ENCODE data around the gene KCNQ5.

Gene KCNQ5

DNA sequence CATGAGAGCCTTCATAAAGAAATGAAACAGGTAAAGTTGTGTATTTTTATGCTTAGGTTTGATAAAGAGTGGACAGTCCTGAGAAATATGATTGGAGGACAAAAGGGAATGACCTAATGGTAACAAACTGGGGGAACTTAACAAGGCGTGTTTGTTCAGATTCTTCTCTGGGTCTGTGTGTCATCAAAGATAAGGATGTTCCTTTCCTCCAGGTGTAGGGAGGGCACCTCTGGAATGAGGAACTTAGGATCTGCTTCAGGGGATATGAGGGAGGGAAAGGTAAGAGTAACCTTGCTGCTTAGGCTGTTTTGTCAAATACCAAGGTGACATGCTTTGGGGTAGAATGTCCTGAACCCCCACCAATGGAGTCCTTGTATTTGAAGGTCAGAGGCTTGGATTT is 291.9 kb downstream of the KCNQ5 start:
- no peaks in the 10 kb centered on the region for H3K4me1 ChIP-seq (ENCODE audit: insufficient read depth, low read length)
- no peak overlapping the region for H2AFZ ChIP-seq (ENCODE audit: low read depth, low read length)
- H3K36me3 ChIP-seq (ENCODE audit: insufficient read depth, low read length) = no peaks in the 10 kb centered on the region
- H3K9me3 ChIP-seq (ENCODE audit: low read length) = no peaks in the 10 kb centered on the region
- no peak overlapping the region for H3K4me3 ChIP-seq (ENCODE audit: low read length)
- H3K27me3 ChIP-seq (ENCODE audit: insufficient read depth, low read length) = no peaks in the 10 kb centered on the region

DNA sequence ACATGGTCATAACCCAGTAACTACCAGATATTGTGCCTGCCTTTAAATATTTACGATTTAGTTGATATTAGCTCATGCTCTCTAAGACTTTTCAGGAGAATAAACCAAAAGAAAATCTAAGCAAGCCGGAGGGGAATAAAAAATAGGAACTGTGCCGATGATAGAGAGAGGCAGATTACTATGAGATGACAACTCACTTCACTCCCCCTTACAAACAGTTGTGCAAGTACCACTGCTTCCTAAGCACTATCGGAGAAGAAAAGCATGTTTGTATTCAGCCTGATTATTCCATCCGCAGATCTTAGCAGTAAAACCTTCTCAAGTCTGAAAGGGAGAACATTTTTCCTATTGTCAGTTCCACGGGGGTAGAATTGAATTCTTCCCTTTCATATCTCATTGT is 294.4 kb downstream of the KCNQ5 start:
- no peaks in the 10 kb centered on the region for H3K36me3 ChIP-seq (ENCODE audit: insufficient read depth, low read length)
- no peak overlapping the region for H3K4me3 ChIP-seq (ENCODE audit: low read length)
- H2AFZ ChIP-seq (ENCODE audit: low read depth, low read length) = no peak overlapping the region
- no peaks in the 10 kb centered on the region for H3K27me3 ChIP-seq (ENCODE audit: insufficient read depth, low read length)
- no peaks in the 10 kb centered on the region for H3K9me3 ChIP-seq (ENCODE audit: low read length)
- H3K4me1 ChIP-seq (ENCODE audit: insufficient read depth, low read length) = no peaks in the 10 kb centered on the region

DNA sequence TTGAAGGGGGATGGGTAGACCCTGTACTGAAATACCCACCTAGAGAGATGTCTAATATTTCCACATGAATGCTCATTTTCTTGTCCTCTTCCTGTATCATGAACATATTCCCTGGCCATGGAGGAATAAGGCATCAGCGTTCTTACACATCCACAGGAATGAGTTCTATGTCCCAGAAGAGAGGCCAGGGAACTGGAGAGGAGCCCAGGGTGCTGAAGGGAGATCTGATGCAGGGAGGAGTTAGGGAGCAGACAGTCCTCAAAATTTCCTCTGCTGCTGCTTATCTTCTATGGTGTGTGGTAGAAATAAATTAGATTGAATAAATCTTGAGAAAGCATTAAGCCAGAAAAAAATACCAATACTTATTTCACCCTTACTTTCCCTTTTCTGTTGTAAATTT is 295.0 kb downstream of the KCNQ5 start:
- Histone ChIP-seq H3K36me3 (ENCODE audit: insufficient read depth, low read length) (no peaks in the 10 kb centered on the region), H3K27me3 (ENCODE audit: insufficient read depth, low read length) (no peaks in the 10 kb centered on the region), H3K4me1 (ENCODE audit: insufficient read depth, low read length) (no peaks in the 10 kb centered on the region), H3K9me3 (ENCODE audit: low read length) (no peaks in the 10 kb centered on the region), H3K4me3 (ENCODE audit: low read length) (no peak overlapping the region), H2AFZ (ENCODE audit: low read depth, low read length) (no peak overlapping the region)

DNA sequence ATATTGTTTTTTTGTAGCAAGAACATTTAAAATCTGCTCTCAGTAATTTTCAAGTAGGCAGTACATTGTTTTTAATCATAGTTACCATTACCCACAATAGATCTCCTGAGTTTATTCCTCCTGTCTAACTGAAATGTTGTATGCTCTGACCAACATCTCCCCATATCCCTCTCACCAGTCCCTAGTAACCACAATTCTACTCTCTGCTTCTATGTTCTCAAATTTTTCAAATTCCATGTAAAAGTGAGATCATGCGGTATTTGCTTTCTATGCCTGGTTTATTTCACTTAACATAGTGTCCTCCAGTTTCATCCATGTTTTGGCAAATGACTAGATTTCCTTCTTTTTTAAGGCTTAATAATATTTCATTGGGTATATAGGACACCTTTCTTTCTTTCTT is 300.5 kb downstream of the KCNQ5 start:
- Histone ChIP-seq H3K36me3 (ENCODE audit: insufficient read depth, low read length) (no peaks in the 10 kb centered on the region), H3K4me3 (ENCODE audit: low read length) (no peak overlapping the region), H3K9me3 (ENCODE audit: low read length) (no peaks in the 10 kb centered on the region), H3K4me1 (ENCODE audit: insufficient read depth, low read length) (no peaks in the 10 kb centered on the region), H3K27me3 (ENCODE audit: insufficient read depth, low read length) (no peaks in the 10 kb centered on the region), H2AFZ (ENCODE audit: low read depth, low read length) (no peak overlapping the region)

DNA sequence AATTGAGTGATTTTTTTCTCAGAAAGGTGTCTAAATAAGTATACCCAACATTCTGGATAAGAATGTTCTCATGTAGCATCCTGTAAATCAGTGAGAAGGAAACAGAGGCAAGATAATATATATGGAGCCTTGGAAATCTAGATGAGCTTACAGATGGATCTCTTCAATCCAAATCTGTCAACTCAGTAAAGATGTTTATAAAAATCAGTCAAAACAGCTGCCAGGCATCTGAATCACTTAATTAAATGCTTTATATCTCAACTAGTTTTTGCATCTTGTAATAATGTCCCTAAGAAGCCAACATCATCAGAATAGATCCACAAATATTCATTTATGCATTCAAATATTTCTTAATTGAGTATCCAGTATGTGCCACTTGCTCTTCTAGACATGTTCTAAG is 303.3 kb downstream of the KCNQ5 start:
- Histone ChIP-seq H2AFZ (ENCODE audit: low read depth, low read length) (no peak overlapping the region), H3K4me3 (ENCODE audit: low read length) (no peak overlapping the region), H3K27me3 (ENCODE audit: insufficient read depth, low read length) (no peaks in the 10 kb centered on the region), H3K9me3 (ENCODE audit: low read length) (no peaks in the 10 kb centered on the region), H3K4me1 (ENCODE audit: insufficient read depth, low read length) (no peaks in the 10 kb centered on the region), H3K36me3 (ENCODE audit: insufficient read depth, low read length) (no peaks in the 10 kb centered on the region)

DNA sequence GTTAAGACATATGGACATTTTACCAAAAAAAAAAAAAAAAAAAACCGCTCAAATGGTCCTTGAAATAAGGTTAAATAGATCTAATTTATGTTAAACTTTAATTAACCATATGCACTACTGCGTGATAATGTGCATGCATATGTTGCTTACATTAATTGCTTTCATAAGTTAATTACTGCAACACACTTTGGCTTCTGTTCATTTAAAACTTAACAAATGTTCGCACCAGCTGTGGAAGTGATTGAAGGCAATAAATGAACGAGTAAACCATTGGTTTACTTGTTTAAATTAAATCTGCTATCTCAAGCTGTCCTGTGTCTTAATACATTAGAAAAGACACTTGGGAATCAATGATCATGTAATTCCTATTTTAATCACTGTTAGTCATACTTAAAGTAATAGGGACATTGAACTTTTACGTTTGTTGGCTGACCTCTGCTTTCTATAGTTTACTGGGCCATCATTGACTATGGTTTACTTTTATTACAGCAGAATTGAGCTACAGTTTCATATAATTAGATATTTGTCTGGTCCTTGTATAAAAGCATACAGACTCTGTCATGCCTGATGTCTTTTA is 308.8 kb downstream of the KCNQ5 start:
- Histone ChIP-seq H3K4me3 (ENCODE audit: low read length) (no peak overlapping the region), H3K36me3 (ENCODE audit: insufficient read depth, low read length) (no peaks in the 10 kb centered on the region), H3K4me1 (ENCODE audit: insufficient read depth, low read length) (no peaks in the 10 kb centered on the region), H2AFZ (ENCODE audit: low read depth, low read length) (no peak overlapping the region), H3K27me3 (ENCODE audit: insufficient read depth, low read length) (no peaks in the 10 kb centered on the region), H3K9me3 (ENCODE audit: low read length) (no peaks in the 10 kb centered on the region)

DNA sequence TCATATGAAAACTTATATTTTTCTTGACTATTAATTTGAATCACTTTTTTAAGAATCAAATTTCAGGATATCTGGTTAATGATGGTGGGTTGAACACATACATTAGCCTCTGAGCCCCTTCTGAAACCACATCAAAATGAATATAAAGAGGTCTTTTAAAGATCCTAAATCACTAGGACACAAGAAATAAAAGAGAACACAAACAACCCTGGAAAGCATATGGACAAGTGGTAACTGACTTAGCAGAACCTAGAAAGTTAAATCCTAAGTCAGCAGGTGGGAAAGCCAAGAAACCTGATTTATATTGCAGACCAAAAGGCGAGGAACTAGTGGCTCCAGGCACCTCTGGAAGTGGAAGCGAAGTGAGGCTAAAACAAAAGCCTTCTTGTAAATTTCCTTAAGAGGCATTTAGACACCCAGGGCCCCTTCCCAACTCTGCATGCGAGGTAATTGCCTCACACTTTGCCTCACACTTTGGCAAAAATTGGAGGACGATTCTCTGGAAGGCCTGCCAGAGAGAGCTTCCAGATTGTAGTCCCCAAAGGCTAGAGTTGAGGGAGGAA is 309.5 kb downstream of the KCNQ5 start:
- Histone ChIP-seq H3K4me1 (ENCODE audit: insufficient read depth, low read length) (no peaks in the 10 kb centered on the region), H3K4me3 (ENCODE audit: low read length) (no peak overlapping the region), H3K36me3 (ENCODE audit: insufficient read depth, low read length) (no peaks in the 10 kb centered on the region), H2AFZ (ENCODE audit: low read depth, low read length) (no peak overlapping the region), H3K9me3 (ENCODE audit: low read length) (no peaks in the 10 kb centered on the region), H3K27me3 (ENCODE audit: insufficient read depth, low read length) (no peaks in the 10 kb centered on the region)

DNA sequence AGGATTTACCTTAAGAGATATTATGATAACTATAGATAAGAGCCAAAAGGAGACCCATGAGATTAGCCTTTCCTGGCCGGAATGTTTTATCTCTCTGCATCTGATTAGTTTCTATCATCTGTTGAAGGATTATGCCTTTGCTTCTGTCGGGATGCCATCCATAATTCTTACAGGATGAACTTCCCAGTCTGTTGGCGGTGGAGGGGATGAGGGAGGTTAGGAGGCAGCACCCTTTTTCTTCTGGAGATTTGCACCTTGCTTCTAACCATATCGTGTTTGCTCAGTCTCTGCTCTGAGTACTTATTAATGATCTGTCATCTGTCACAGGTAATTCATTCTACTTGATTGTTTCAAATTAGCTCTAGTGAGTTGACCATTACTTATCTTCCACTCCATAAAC is 311.4 kb downstream of the KCNQ5 start:
- H3K36me3 ChIP-seq (ENCODE audit: insufficient read depth, low read length) = no peaks in the 10 kb centered on the region
- no peaks in the 10 kb centered on the region for H3K4me1 ChIP-seq (ENCODE audit: insufficient read depth, low read length)
- H3K27me3 ChIP-seq (ENCODE audit: insufficient read depth, low read length) = no peaks in the 10 kb centered on the region
- H3K4me3 ChIP-seq (ENCODE audit: low read length) = no peak overlapping the region
- H3K9me3 ChIP-seq (ENCODE audit: low read length) = no peaks in the 10 kb centered on the region
- no peak overlapping the region for H2AFZ ChIP-seq (ENCODE audit: low read depth, low read length)

DNA sequence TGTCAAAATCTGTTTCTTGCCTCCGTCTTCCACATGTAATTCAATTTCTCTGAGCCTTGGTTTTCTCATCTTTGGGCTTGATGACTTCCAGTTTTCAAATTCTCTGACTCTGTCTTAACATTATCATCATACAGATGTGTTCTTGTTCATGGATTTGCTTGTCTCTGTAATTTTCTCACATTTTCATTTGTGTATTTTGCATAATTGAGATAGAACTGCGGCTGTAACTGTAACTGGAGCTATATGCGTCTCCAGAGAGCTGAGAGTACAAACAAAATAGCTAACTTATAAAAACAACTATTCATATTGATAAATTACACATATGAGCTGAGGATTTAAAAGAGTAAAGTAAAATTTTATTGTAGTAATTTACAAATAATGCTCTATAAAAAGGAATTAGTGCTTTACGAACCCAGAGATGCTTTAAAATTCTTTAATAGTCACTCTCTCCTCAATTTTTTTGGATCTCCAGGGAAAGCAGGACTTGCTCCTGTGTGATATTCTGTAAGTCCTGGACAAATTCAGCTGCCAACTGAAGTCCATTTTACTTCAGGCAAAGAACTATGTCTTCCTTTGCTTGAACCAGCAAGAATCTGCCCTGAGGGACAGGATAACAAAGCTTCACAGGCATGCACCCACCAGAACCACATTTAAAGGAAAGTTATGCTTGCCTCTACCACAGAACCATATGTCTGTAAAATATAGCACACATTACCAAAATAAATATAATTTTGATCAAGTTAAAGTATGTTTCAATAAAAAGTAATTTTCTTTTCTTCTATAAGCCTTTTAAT is 315.1 kb downstream of the KCNQ5 start:
- Histone ChIP-seq H3K36me3 (ENCODE audit: insufficient read depth, low read length) (no peaks in the 10 kb centered on the region), H3K9me3 (ENCODE audit: low read length) (no peaks in the 10 kb centered on the region), H2AFZ (ENCODE audit: low read depth, low read length) (no peak overlapping the region), H3K4me3 (ENCODE audit: low read length) (no peak overlapping the region), H3K27me3 (ENCODE audit: insufficient read depth, low read length) (no peaks in the 10 kb centered on the region), H3K4me1 (ENCODE audit: insufficient read depth, low read length) (no peaks in the 10 kb centered on the region)

DNA sequence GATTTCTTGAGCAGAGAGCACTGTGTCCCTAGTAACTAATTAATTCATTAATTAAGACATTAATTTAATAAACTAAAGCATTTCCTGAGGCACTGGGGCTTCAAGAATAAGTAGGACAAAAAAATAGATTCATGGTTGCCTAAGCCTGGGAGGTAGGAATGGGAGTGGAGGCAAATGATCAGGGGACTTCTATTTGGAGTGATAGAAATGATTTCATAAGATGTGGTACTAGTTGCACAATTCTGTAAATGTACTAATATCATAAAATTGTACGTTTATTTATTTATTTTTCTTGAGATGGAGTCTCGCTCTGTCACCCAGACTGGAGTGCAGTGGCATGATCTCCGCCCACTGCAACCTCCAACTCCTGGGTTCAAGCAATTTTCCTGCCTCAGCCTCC is 316.2 kb downstream of the KCNQ5 start:
- H3K9me3 ChIP-seq (ENCODE audit: low read length) = no peaks in the 10 kb centered on the region
- H2AFZ ChIP-seq (ENCODE audit: low read depth, low read length) = no peak overlapping the region
- H3K4me3 ChIP-seq (ENCODE audit: low read length) = no peak overlapping the region
- H3K36me3 ChIP-seq (ENCODE audit: insufficient read depth, low read length) = no peaks in the 10 kb centered on the region
- H3K27me3 ChIP-seq (ENCODE audit: insufficient read depth, low read length) = no peaks in the 10 kb centered on the region
- H3K4me1 ChIP-seq (ENCODE audit: insufficient read depth, low read length) = no peaks in the 10 kb centered on the region

DNA sequence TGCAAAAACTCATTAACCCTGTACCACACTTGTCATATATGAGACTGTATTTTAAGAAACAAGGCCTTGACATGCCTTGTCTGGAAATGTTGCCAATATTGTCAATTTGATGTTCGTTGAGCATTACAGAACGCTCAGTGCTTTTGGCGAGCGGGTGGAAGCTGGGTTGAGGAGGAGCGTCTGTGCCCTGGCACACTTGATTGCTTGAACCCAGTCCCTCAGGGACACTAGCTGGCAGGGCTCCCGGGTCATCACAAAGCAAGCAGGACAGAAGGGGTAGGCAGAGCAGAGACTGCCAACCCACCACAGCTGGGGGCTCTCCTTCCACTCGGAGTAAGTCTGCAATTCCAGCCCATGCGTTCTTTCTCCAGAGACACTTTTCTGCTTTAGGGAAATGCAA is 317.1 kb downstream of the KCNQ5 start:
- Histone ChIP-seq H3K27me3 (ENCODE audit: insufficient read depth, low read length) (no peaks in the 10 kb centered on the region), H3K4me1 (ENCODE audit: insufficient read depth, low read length) (no peaks in the 10 kb centered on the region), H3K36me3 (ENCODE audit: insufficient read depth, low read length) (no peaks in the 10 kb centered on the region), H3K4me3 (ENCODE audit: low read length) (no peak overlapping the region), H2AFZ (ENCODE audit: low read depth, low read length) (no peak overlapping the region), H3K9me3 (ENCODE audit: low read length) (no peaks in the 10 kb centered on the region)

DNA sequence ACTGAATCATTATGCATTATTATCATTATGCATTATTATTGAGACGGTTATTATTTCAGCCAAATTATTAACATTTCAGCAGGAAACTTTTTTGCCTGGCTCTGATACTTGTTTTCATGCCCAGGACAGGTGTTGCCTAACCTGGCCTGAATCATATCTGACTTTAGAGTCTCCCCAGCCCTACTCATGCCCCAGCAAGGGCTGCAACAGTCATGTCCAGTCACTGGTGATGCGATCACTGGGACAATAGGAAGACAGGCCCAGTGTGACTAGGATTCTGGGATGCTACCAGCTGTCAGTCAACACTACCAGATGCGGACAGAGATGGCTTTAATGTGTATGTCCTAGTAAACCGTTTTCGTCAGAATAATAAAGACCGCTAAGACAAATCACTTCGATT is 318.4 kb downstream of the KCNQ5 start:
- Histone ChIP-seq H3K36me3 (ENCODE audit: insufficient read depth, low read length) (no peaks in the 10 kb centered on the region), H3K27me3 (ENCODE audit: insufficient read depth, low read length) (no peaks in the 10 kb centered on the region), H3K9me3 (ENCODE audit: low read length) (no peaks in the 10 kb centered on the region), H2AFZ (ENCODE audit: low read depth, low read length) (no peak overlapping the region), H3K4me1 (ENCODE audit: insufficient read depth, low read length) (no peaks in the 10 kb centered on the region), H3K4me3 (ENCODE audit: low read length) (no peak overlapping the region)

DNA sequence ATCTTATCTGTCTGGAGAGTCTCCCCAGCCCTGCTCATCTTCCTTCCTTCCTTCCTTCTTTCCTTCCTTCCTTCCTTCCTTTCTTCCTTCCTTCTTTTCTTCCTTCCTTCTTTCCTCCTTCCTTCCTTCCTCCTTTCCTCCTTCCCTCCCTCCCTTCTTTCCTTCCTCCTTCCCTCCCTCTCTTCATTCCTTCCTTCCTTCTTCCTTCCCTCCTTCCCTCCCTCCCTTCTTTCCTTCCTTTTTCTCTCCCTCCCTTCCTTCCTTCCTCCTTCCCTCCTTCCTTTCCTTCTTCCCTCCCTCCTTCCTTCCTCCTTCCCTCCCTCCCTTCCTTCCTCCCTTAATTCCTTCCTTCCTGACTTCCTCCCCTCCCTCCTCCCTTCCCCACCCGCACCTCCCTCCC is 319.4 kb downstream of the KCNQ5 start:
- Histone ChIP-seq H3K4me1 (ENCODE audit: insufficient read depth, low read length) (no peaks in the 10 kb centered on the region), H3K9me3 (ENCODE audit: low read length) (no peaks in the 10 kb centered on the region), H2AFZ (ENCODE audit: low read depth, low read length) (no peak overlapping the region), H3K27me3 (ENCODE audit: insufficient read depth, low read length) (no peaks in the 10 kb centered on the region), H3K36me3 (ENCODE audit: insufficient read depth, low read length) (no peaks in the 10 kb centered on the region), H3K4me3 (ENCODE audit: low read length) (no peak overlapping the region)

All from neuron (in vitro differentiated cells).